Natural killer cell treated with Interleukin-12 subunit alpha and Interleukin-12 subunit beta and Interleukin-15 and Interleukin-18, amount 100 ng/mL, for 72 hours (primary cell): ENCODE results near the gene NFIB. TPM values are rescaled to one million over a fixed set of nuclear protein-coding genes. Genes with fewer than 3 reads are reported as not detected.

Experiments used
- ATAC-seq, 2 donors: fragments of 150-1000 bp; cut with Tn5 transposase in 1 of 2; sonication (Bioruptor Pico), chemical (Tn5 transposase) in 1 of 2; 2 replicates each; pipeline ENCODE4 v1.10.0; 2021
- DNase-seq: peaks from one replicate; pipeline ENCODE4 v3.0.0; 2022; ENCODE audit warnings: low spot score
- H3K27ac Mint-ChIP-seq, 2 donors: 1 replicate in 1 of 2; 2 replicates in 1 of 2; pipeline ENCODE4 v1.8.0; 2022; ENCODE audit warnings: mixed read lengths in 2 of 2, mild to moderate bottlenecking in 1 of 2, moderate library complexity in 1 of 2
- H3K27me3 Mint-ChIP-seq, 2 donors: 1 replicate in 1 of 2; 2 replicates in 1 of 2; pipeline ENCODE4 v1.8.0; 2022; ENCODE audit warnings: mixed read lengths in 2 of 2
- H3K36me3 Mint-ChIP-seq: one replicate; pipeline ENCODE4 v1.8.0; 2022; ENCODE audit warnings: mixed read lengths
- H3K4me1 Mint-ChIP-seq, 2 donors: 1 replicate in 1 of 2; 2 replicates in 1 of 2; pipeline ENCODE4 v1.8.0; 2022; ENCODE audit warnings: low read depth in 2 of 2, mixed read lengths in 2 of 2, mild to moderate bottlenecking in 1 of 2
- H3K4me3 Mint-ChIP-seq: one replicate; pipeline ENCODE4 v1.8.0; 2022; ENCODE audit warnings: mixed read lengths
- H3K9me3 Mint-ChIP-seq: 2 replicates; pipeline ENCODE4 v1.8.0; 2022; ENCODE audit warnings: mixed read lengths
- total RNA-seq, 2 donors: library from RNA; stranded (reverse); gene quantifications; one replicate each; pipeline ENCODE4 v1.2.3, GENCODE V29; 2022

The NFIB gene
- total RNA-seq, 2 donors from 2014 or later = not detected

GRCh38 chr9:14061936-14062585 lies 251.9 kb downstream of the NFIB start:
- ATAC-seq (no peak), DNase-seq (no peak)
- H3K27me3 Mint-ChIP-seq = no peaks in the 10 kb centered on the region
- no peaks in the 10 kb centered on the region for H3K9me3 Mint-ChIP-seq
- H3K36me3 Mint-ChIP-seq = no peaks in the 10 kb centered on the region
- H3K4me1 Mint-ChIP-seq = no peaks in the 10 kb centered on the region
- H3K27ac Mint-ChIP-seq = no peak overlapping the region
- H3K4me3 Mint-ChIP-seq = no peak overlapping the region

GRCh38 chr9:14058325-14058688 lies 255.6 kb downstream of the NFIB start:
- no peak for DNase-seq
- H3K4me1 Mint-ChIP-seq = no peaks in the 10 kb centered on the region
- H3K4me3 Mint-ChIP-seq = no peak overlapping the region
- ATAC-seq = no peak
- no peaks in the 10 kb centered on the region for H3K27me3 Mint-ChIP-seq
- no peaks in the 10 kb centered on the region for H3K36me3 Mint-ChIP-seq
- peaks cover 7% of the 10 kb centered on the region for H3K9me3 Mint-ChIP-seq
- H3K27ac Mint-ChIP-seq = no peak overlapping the region

GRCh38 chr9:14057368-14058324 lies 256.3 kb downstream of the NFIB start:
- ATAC-seq (no peak), DNase-seq (no peak)
- no peaks in the 10 kb centered on the region for H3K36me3 Mint-ChIP-seq
- H3K27ac Mint-ChIP-seq = no peak overlapping the region
- H3K4me1 Mint-ChIP-seq = no peaks in the 10 kb centered on the region
- H3K4me3 Mint-ChIP-seq = no peak overlapping the region
- no peaks in the 10 kb centered on the region for H3K27me3 Mint-ChIP-seq
- H3K9me3 Mint-ChIP-seq = peaks cover 7% of the 10 kb centered on the region

- H3K27me3 Mint-ChIP-seq = no peaks in the 10 kb centered on the region
- H3K27ac Mint-ChIP-seq = no peak overlapping the region
- ATAC-seq (no peak), DNase-seq (no peak)
- no peaks in the 10 kb centered on the region for H3K36me3 Mint-ChIP-seq
- no peaks in the 10 kb centered on the region for H3K4me1 Mint-ChIP-seq
- H3K9me3 Mint-ChIP-seq = peaks cover 7% of the 10 kb centered on the region
- no peak overlapping the region for H3K4me3 Mint-ChIP-seq
These were observed 257.6 kb downstream of the NFIB start for GRCh38 chr9:14056316-14056861.

- Mint-ChIP-seq H3K4me3 (no peak overlapping the region), H3K4me1 (no peaks in the 10 kb centered on the region), H3K27me3 (no peaks in the 10 kb centered on the region), H3K9me3 (peaks cover 7% of the 10 kb centered on the region), H3K27ac (no peak overlapping the region), H3K36me3 (no peaks in the 10 kb centered on the region)
- no peak for DNase-seq
- no peak for ATAC-seq
These were observed 259.8 kb downstream of the NFIB start for GRCh38 chr9:14054096-14054495.

GRCh38 chr9:14052359-14052758 lies 261.6 kb downstream of the NFIB start:
- DNase-seq = no peak
- Mint-ChIP-seq H3K9me3 (peaks cover 7% of the 10 kb centered on the region), H3K36me3 (no peaks in the 10 kb centered on the region), H3K27me3 (no peaks in the 10 kb centered on the region), H3K27ac (no peak overlapping the region), H3K4me1 (no peaks in the 10 kb centered on the region), H3K4me3 (no peak overlapping the region)
- no peak for ATAC-seq

- peaks cover 3% of the 10 kb centered on the region for H3K9me3 Mint-ChIP-seq
- no peaks in the 10 kb centered on the region for H3K4me1 Mint-ChIP-seq
- DNase-seq = no peak
- H3K36me3 Mint-ChIP-seq = no peaks in the 10 kb centered on the region
- no peak overlapping the region for H3K4me3 Mint-ChIP-seq
- no peak for ATAC-seq
- no peaks in the 10 kb centered on the region for H3K27me3 Mint-ChIP-seq
- no peak overlapping the region for H3K27ac Mint-ChIP-seq
These were observed 262.5 kb downstream of the NFIB start for GRCh38 chr9:14051419-14051818.

GRCh38 chr9:14043483-14043882 lies 270.5 kb downstream of the NFIB start:
- no peaks in the 10 kb centered on the region for H3K36me3 Mint-ChIP-seq
- no peak overlapping the region for H3K27ac Mint-ChIP-seq
- DNase-seq = no peak
- no peaks in the 10 kb centered on the region for H3K4me1 Mint-ChIP-seq
- H3K9me3 Mint-ChIP-seq = peaks cover 5% of the 10 kb centered on the region
- no peak for ATAC-seq
- no peaks in the 10 kb centered on the region for H3K27me3 Mint-ChIP-seq
- no peak overlapping the region for H3K4me3 Mint-ChIP-seq

GRCh38 chr9:14037331-14037730 lies 276.6 kb downstream of the NFIB start:
- H3K9me3 Mint-ChIP-seq = peaks cover 11% of the 10 kb centered on the region
- no peak overlapping the region for H3K4me3 Mint-ChIP-seq
- no peaks in the 10 kb centered on the region for H3K27me3 Mint-ChIP-seq
- ATAC-seq (no peak), DNase-seq (no peak)
- no peaks in the 10 kb centered on the region for H3K4me1 Mint-ChIP-seq
- H3K27ac Mint-ChIP-seq = no peak overlapping the region
- H3K36me3 Mint-ChIP-seq = no peaks in the 10 kb centered on the region

- no peak for ATAC-seq
- Mint-ChIP-seq H3K36me3 (no peaks in the 10 kb centered on the region), H3K27me3 (no peaks in the 10 kb centered on the region), H3K9me3 (peaks cover 7% of the 10 kb centered on the region), H3K27ac (no peak overlapping the region), H3K4me1 (no peaks in the 10 kb centered on the region), H3K4me3 (no peak overlapping the region)
- no peak for DNase-seq
These were observed 280.9 kb downstream of the NFIB start for GRCh38 chr9:14033067-14033466.
